GM23248 (cell line): ENCODE measurements around the gene TPK1. TPM values are rescaled to one million over a fixed set of nuclear protein-coding genes. Genes with fewer than 3 reads are reported as not detected.

Experiments
- DNase-seq: peaks from one replicate; pipeline ENCODE4 v3.0.0-alpha.2; 2015
- H2AFZ ChIP-seq: fragments of 200-600 bp; sonication (generic); 2 replicates; pipeline ENCODE4 v1.6.1; 2016; ENCODE audit warnings: antibody characterized with exemption
- H3F3A ChIP-seq: fragments of 200-600 bp; sonication (generic); 2 replicates; pipeline ENCODE4 v1.6.1; 2016; ENCODE audit warnings: mild to moderate bottlenecking, antibody characterized with exemption, mixed run types; ENCODE audit not compliant: insufficient read depth
- H3K27ac ChIP-seq: fragments of 200-600 bp; sonication (generic); 2 replicates; pipeline ENCODE4 v1.5.1; 2016; ENCODE audit warnings: mild to moderate bottlenecking
- H3K27me3 ChIP-seq: fragments of 200-600 bp; sonication (generic); replicated peaks from 2 replicates; pipeline ENCODE4 v1.6.1; 2016; ENCODE audit warnings: mild to moderate bottlenecking; ENCODE audit not compliant: insufficient read depth
- H3K36me3 ChIP-seq: fragments of 200-600 bp; sonication (generic); 2 replicates; pipeline ENCODE4 v1.6.1; 2016; ENCODE audit warnings: low read depth, mild to moderate bottlenecking
- H3K4me1 ChIP-seq: fragments of 200-600 bp; sonication (generic); 2 replicates; pipeline ENCODE4 v1.6.1; 2016; ENCODE audit warnings: mild to moderate bottlenecking; ENCODE audit not compliant: insufficient read depth
- H3K4me2 ChIP-seq: fragments of 200-600 bp; sonication (generic); one replicate; pipeline ENCODE4 v1.6.1; 2016; ENCODE audit warnings: mild to moderate bottlenecking; ENCODE audit not compliant: unreplicated experiment
- H3K4me3 ChIP-seq: fragments of 200-600 bp; sonication (generic); 2 replicates; pipeline ENCODE4 v1.5.1; 2016; ENCODE audit warnings: mild to moderate bottlenecking
- H3K79me2 ChIP-seq: fragments of 200-600 bp; sonication (generic); 2 replicates; pipeline ENCODE4 v1.6.1; 2016; ENCODE audit warnings: mild to moderate bottlenecking; ENCODE audit not compliant: insufficient read depth
- H3K9ac ChIP-seq: fragments of 200-600 bp; sonication (generic); 2 replicates; pipeline ENCODE4 v1.6.1; 2016; ENCODE audit warnings: mild to moderate bottlenecking
- H3K9me2 ChIP-seq: fragments of 200-600 bp; sonication (generic); 2 replicates; pipeline ENCODE4 v1.6.1; 2016; ENCODE audit warnings: mixed run types, mild to moderate bottlenecking, moderate library complexity; ENCODE audit not compliant: insufficient read depth
- H3K9me3 ChIP-seq: fragments of 200-600 bp; sonication (generic); one replicate; pipeline ENCODE4 v1.6.1; 2017; ENCODE audit warnings: low read depth
- H4K20me1 ChIP-seq: fragments of 200-600 bp; sonication (generic); 2 replicates; pipeline ENCODE4 v1.6.0; 2016; ENCODE audit not compliant: insufficient read depth
- EZH2 ChIP-seq: fragments of 200-600 bp; sonication (generic); IDR thresholded peaks from 2 replicates; pipeline ENCODE4 v1.6.1; 2018; ENCODE audit warnings: antibody characterized with exemption, mild to moderate bottlenecking; ENCODE audit not compliant: insufficient read depth, poor library complexity, severe bottlenecking
- EZH2phosphoT487 ChIP-seq: fragments of 200-600 bp; sonication (generic); IDR thresholded peaks from 2 replicates; pipeline ENCODE4 v1.6.1; 2018; ENCODE audit warnings: antibody characterized with exemption, moderate library complexity, mild to moderate bottlenecking, low read depth; ENCODE audit not compliant: insufficient read depth
- WGBS, 2 experiments: methylation state at CpG; one replicate each; pipeline ENCODE4 v1.1.6; 2015 to 2017; ENCODE audit warnings: low lambda C conversion rate in 2 of 2, low coverage in 1 of 2; ENCODE audit errors: missing lambda C conversion rate in 2 of 2; 5-methylcytosine and 5-hydroxymethylcytosine counted together
- in situ Hi-C: fragments of 300-500 bp; cut with MboI; formaldehyde crosslinking; loops from 2 replicates; pipeline ENCODE4 v1.15.0; 2020
- polyA plus RNA-seq: library from polyadenylated mRNA; unstranded; fragments of >200 nt; fragmentation: Nextera tagmentation; extraction: Ambion mirVana; gene quantifications from 2 replicates; pipeline ENCODE4 v1.2.1, GENCODE V29; 2016
- total RNA-seq: library from RNA; depleted of rRNA; stranded (reverse); fragments of >200 nt; shearing (Covaris generic); gene quantifications from 2 replicates; pipeline ENCODE4 v1.2.3, GENCODE V29; 2014

TPK1 gene
- total and polyA plus RNA-seq, 2 experiments from 2014 or later: 2.9 to 3.7 TPM

DNA sequence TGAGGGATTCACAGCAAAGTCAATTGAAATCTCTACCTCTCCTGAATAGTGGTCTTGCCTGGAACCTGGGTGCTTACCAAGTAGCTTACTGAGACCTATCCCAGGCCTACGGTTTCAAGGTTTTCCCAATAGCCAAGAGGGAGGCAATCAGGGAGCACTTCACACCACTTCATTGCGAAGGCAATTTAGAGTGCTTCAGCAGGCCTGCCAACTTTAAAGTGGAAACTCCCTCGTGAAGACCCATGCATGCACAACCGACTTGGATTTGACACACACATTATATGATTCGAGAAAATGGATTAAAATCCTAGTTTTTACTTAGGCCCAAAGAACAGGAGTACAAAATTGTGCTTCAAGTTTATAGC lies 380.8 kb downstream of the TPK1 start:
- TF ChIP-seq EZH2 (no peak), EZH2phosphoT487 (no peak)
- H3K4me2 ChIP-seq: no peak overlapping the region
- no peaks in the 10 kb centered on the region for H3K9me3 ChIP-seq
- H3F3A ChIP-seq: no peaks in the 10 kb centered on the region
- 45% methylated on average over 5 of the region's 5 CpGs for WGBS, 2 experiments
- H3K79me2 ChIP-seq: no peaks in the 10 kb centered on the region
- H4K20me1 ChIP-seq: no peaks in the 10 kb centered on the region
- H3K27me3 ChIP-seq: no peaks in the 10 kb centered on the region
- H2AFZ ChIP-seq: no peak overlapping the region
- in situ Hi-C loops: no loop called here
- H3K9ac ChIP-seq: no peak overlapping the region
- no peaks in the 10 kb centered on the region for H3K36me3 ChIP-seq
- H3K4me3 ChIP-seq: no peak overlapping the region
- DNase-seq: no peak
- H3K9me2 ChIP-seq: no peaks in the 10 kb centered on the region
- no peaks in the 10 kb centered on the region for H3K4me1 ChIP-seq
- H3K27ac ChIP-seq: no peak overlapping the region

GRCh38 chr7:144454256-144455039 lies 381.4 kb downstream of the TPK1 start:
- H3K9me3 ChIP-seq: no peaks in the 10 kb centered on the region
- no peak overlapping the region for H2AFZ ChIP-seq
- H3K9me2 ChIP-seq: no peaks in the 10 kb centered on the region
- TF ChIP-seq EZH2 (no peak), EZH2phosphoT487 (no peak)
- no peaks in the 10 kb centered on the region for H3K4me1 ChIP-seq
- in situ Hi-C loops: no loop called here
- no peaks in the 10 kb centered on the region for H3K27me3 ChIP-seq
- no peaks in the 10 kb centered on the region for H3F3A ChIP-seq
- DNase-seq: peak; percentile 16
- H3K4me3 ChIP-seq: no peak overlapping the region
- 62 to 63% methylated on average over 3 of the region's 3 CpGs for WGBS, 2 experiments
- no peak overlapping the region for H3K4me2 ChIP-seq
- H4K20me1 ChIP-seq: no peaks in the 10 kb centered on the region
- H3K9ac ChIP-seq: no peak overlapping the region
- no peaks in the 10 kb centered on the region for H3K79me2 ChIP-seq
- no peaks in the 10 kb centered on the region for H3K36me3 ChIP-seq
- H3K27ac ChIP-seq: no peak overlapping the region

DNA sequence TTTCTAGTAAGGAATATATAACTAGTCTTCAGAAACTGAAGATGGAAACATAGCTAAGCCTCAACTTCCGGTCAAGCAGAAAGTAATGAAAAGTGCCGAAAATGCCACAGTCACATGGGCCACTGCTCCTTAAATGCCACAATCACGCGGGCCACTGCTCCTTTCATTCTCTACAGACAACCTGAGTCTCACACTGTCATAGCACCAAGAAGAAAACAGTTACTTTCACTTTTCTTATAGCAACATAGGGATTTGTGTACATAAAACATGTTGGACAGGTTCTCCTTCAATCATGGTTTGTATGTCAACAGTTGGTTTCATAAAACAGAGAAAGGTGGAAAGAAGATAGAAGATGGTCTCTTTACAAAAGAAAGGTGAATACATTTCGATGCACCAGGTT lies 383.8 kb downstream of the TPK1 start:
- Histone ChIP-seq H3K27ac (no peak overlapping the region), H3F3A (no peaks in the 10 kb centered on the region), H3K9ac (no peak overlapping the region), H3K79me2 (no peaks in the 10 kb centered on the region), H3K9me2 (no peaks in the 10 kb centered on the region), H3K4me1 (no peaks in the 10 kb centered on the region), H3K4me3 (no peak overlapping the region), H4K20me1 (no peaks in the 10 kb centered on the region), H3K36me3 (no peaks in the 10 kb centered on the region), H3K4me2 (no peak overlapping the region), H3K9me3 (no peaks in the 10 kb centered on the region), H2AFZ (no peak overlapping the region), H3K27me3 (no peaks in the 10 kb centered on the region)
- WGBS, 2 experiments: 68% methylated on average over 5 of the region's 5 CpGs
- DNase-seq: no peak
- TF ChIP-seq EZH2 (no peak), EZH2phosphoT487 (no peak)
- in situ Hi-C loops: no loop called here

DNA sequence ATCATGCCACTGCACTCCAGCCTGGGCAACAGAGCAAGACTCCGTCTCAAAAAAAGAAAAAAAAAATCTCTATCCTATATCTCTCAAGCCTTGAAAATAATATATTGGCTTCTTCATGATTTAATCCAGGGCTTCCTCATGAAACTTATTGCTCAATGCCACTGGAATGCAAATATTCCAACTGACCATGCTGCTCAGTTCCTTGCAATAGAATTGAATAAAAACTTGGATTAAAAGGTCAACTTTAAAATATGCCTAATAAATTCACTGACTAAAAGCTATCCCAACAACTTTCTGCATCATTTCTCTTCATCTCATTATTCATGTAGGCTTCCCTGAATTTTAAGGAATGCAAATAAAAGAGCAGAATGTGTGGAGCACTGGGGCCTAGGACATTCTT lies 390.3 kb downstream of the TPK1 start:
- H3K79me2 ChIP-seq: no peaks in the 10 kb centered on the region
- no peaks in the 10 kb centered on the region for H3K36me3 ChIP-seq
- H3K4me1 ChIP-seq: no peaks in the 10 kb centered on the region
- H3F3A ChIP-seq: no peaks in the 10 kb centered on the region
- H3K9ac ChIP-seq: no peak overlapping the region
- no peak for TF ChIP-seq EZH2phosphoT487
- no peak for TF ChIP-seq EZH2
- no peaks in the 10 kb centered on the region for H4K20me1 ChIP-seq
- no peaks in the 10 kb centered on the region for H3K27me3 ChIP-seq
- peak; percentile 13 for DNase-seq
- no peak overlapping the region for H3K4me2 ChIP-seq
- no peaks in the 10 kb centered on the region for H3K9me3 ChIP-seq
- no peaks in the 10 kb centered on the region for H3K9me2 ChIP-seq
- WGBS, 2 experiments: 56 to 57% methylated on average over 1 of the region's 1 CpG
- no peak overlapping the region for H3K4me3 ChIP-seq
- H3K27ac ChIP-seq: no peak overlapping the region
- in situ Hi-C loops: no loop called here
- no peak overlapping the region for H2AFZ ChIP-seq
